AML-193 (cell line): ENCODE data around the gene SLC7A1.

Experiments
- DNase-seq, 2 experiments: peaks; one replicate each; lab custom pipeline; 2025; lab: John Stamatoyannopoulos, UW

The SLC7A1 gene

GRCh38 chr13:29530901-29531300, 64.6 kb downstream of the SLC7A1 start:
- no peak for DNase-seq

- no peak for DNase-seq
Measured at GRCh38 chr13:29529754-29530153, 65.7 kb downstream of the SLC7A1 start.

- no peak for DNase-seq
Measured at GRCh38 chr13:29527916-29528315, 67.6 kb downstream of the SLC7A1 start.

GRCh38 chr13:29527511-29527910, 68.0 kb downstream of the SLC7A1 start:
- no peak for DNase-seq

GRCh38 chr13:29526741-29527140, 68.7 kb downstream of the SLC7A1 start:
- DNase-seq = no peak

- no peak for DNase-seq
Measured at GRCh38 chr13:29525757-29526156, 69.7 kb downstream of the SLC7A1 start.

- DNase-seq = no peak
Measured at GRCh38 chr13:29524641-29525040, 70.8 kb downstream of the SLC7A1 start.

GRCh38 chr13:29524176-29524575, 71.3 kb downstream of the SLC7A1 start:
- no peak for DNase-seq

- DNase-seq = no peak
Measured at GRCh38 chr13:29523199-29523961, 72.1 kb downstream of the SLC7A1 start.

GRCh38 chr13:29522044-29522685, 73.3 kb downstream of the SLC7A1 start:
- DNase-seq = no peak

GRCh38 chr13:29521336-29521735, 74.2 kb downstream of the SLC7A1 start:
- no peak for DNase-seq

- DNase-seq = no peak
Measured at GRCh38 chr13:29520671-29521070, 74.8 kb downstream of the SLC7A1 start.

- no peak for DNase-seq
Measured at GRCh38 chr13:29519921-29520320, 75.6 kb downstream of the SLC7A1 start.

GRCh38 chr13:29516880-29517279, 78.6 kb downstream of the SLC7A1 start:
- no peak for DNase-seq

GRCh38 chr13:29516012-29516411, 79.5 kb downstream of the SLC7A1 start:
- no peak for DNase-seq

GRCh38 chr13:29515372-29515771, 80.1 kb downstream of the SLC7A1 start:
- no peak for DNase-seq

- no peak for DNase-seq
Measured at GRCh38 chr13:29514720-29515310, 80.7 kb downstream of the SLC7A1 start.

- no peak for DNase-seq
Measured at GRCh38 chr13:29513981-29514719, 81.3 kb downstream of the SLC7A1 start.

GRCh38 chr13:29513002-29513980, 82.2 kb downstream of the SLC7A1 start:
- DNase-seq = no peak

- DNase-seq = no peak
Measured at GRCh38 chr13:29511980-29512379, 83.5 kb downstream of the SLC7A1 start.

- DNase-seq = no peak
Measured at GRCh38 chr13:29511106-29511796, 84.2 kb downstream of the SLC7A1 start.
